H1 (cell line): ENCODE results near the gene CAMKMT. TPM values are rescaled to one million over a fixed set of nuclear protein-coding genes. Genes with fewer than 3 reads are reported as not detected.

Source experiments
- CTCF ChIA-PET: fragments of 300-600 bp; sonication (Branson Sonifier 250); formaldehyde crosslinking; loops from one replicate; lab custom pipeline; 2021; ENCODE audit not compliant: partially characterized antibody; lab: Charles Lee
- POLR2A ChIA-PET: fragments of 300-600 bp; sonication (Branson Sonifier 250); formaldehyde crosslinking; loops from one replicate; lab custom pipeline; 2021; ENCODE audit warnings: inconsistent platforms; ENCODE audit not compliant: partially characterized antibody; lab: Charles Lee
- DNase-seq, 2 experiments: peaks; one replicate each; pipeline versions ENCODE4 v3.0.0 to v3.0.0-alpha.2; 2010 to 2022; ENCODE audit warnings: low spot score in 2 of 2, low read depth in 1 of 2, mixed read lengths in 1 of 2
- FAIRE-seq: peaks from 2 replicates; lab custom pipeline; 2011; peaks lifted over from hg19 to GRCh38; lab: Jason Lieb, UNC
- H2AFZ ChIP-seq: 2 replicates; pipeline ENCODE4 v1.8.1; 2012; ENCODE audit warnings: low read length, inconsistent platforms
- H2AK5ac ChIP-seq: 2 replicates; pipeline ENCODE4 v1.6.1; 2013; ENCODE audit warnings: low read depth, low read length
- H2BK120ac ChIP-seq: replicated peaks from 2 replicates; pipeline ENCODE3; 2013; ENCODE audit warnings: low read depth, low read length, inconsistent platforms
- H2BK12ac ChIP-seq: 2 replicates; pipeline ENCODE4 v1.6.1; 2013; ENCODE audit warnings: low read depth, low read length
- H2BK15ac ChIP-seq: 2 replicates; pipeline ENCODE4 v1.6.1; 2013; ENCODE audit warnings: low read length
- H2BK20ac ChIP-seq: 2 replicates; pipeline ENCODE4 v1.6.1; 2013; ENCODE audit warnings: low read length
- H2BK5ac ChIP-seq: 2 replicates; pipeline ENCODE4 v1.6.1; 2013; ENCODE audit warnings: low read depth, low read length
- H3K14ac ChIP-seq: 2 replicates; pipeline ENCODE4 v1.6.1; 2013; ENCODE audit warnings: inconsistent platforms; ENCODE audit not compliant: insufficient read length
- H3K18ac ChIP-seq: 2 replicates; pipeline ENCODE4 v1.6.1; 2013; ENCODE audit warnings: low read length; ENCODE audit errors: extremely low read depth
- H3K23ac ChIP-seq: 2 replicates; pipeline ENCODE4 v1.6.1; 2013; ENCODE audit warnings: inconsistent platforms; ENCODE audit not compliant: insufficient read length
- H3K23me2 ChIP-seq: 2 replicates; pipeline ENCODE4 v1.6.1; 2013; ENCODE audit warnings: low read depth, low read length
- H3K27ac ChIP-seq: 2 replicates; pipeline ENCODE4 v1.6.1; 2011; ENCODE audit warnings: low read depth, low read length, inconsistent platforms
- H3K27me3 ChIP-seq, 4 experiments: replicated peaks in 1 of 4; 1 replicate in 1 of 4; 2 replicates in 3 of 4; pipeline versions ENCODE4 v1.6.1 to v1.8.1; 2011 to 2013; ENCODE audit warnings: low read length in 3 of 4, mild to moderate bottlenecking in 3 of 4, inconsistent platforms in 2 of 4, mixed read lengths in 2 of 4, moderate library complexity in 1 of 4; ENCODE audit not compliant: control insufficient read depth in 3 of 4, insufficient read depth in 3 of 4; ENCODE audit errors: extremely low read depth in 1 of 4
- H3K36me3 ChIP-seq, 4 experiments: 2 replicates each; pipeline versions ENCODE4 v1.6.1 to v1.8.1; 2011 to 2013; ENCODE audit warnings: mild to moderate bottlenecking in 4 of 4, low read length in 3 of 4, moderate library complexity in 2 of 4, control low read depth in 1 of 4, inconsistent platforms in 1 of 4; ENCODE audit not compliant: insufficient read depth in 4 of 4, control insufficient read depth in 2 of 4
- H3K4ac ChIP-seq: replicated peaks from 2 replicates; pipeline ENCODE3; 2013; ENCODE audit warnings: low read length, low read depth, mixed read lengths, inconsistent platforms; ENCODE audit not compliant: insufficient read length
- H3K4me1 ChIP-seq, 4 experiments: replicated peaks in 1 of 4; 1 replicate in 1 of 4; 2 replicates in 3 of 4; pipeline versions ENCODE4 v1.6.1 to v1.8.1; 2011 to 2013; ENCODE audit warnings: low read length in 3 of 4, inconsistent platforms in 2 of 4, mixed read lengths in 1 of 4; ENCODE audit not compliant: insufficient read depth in 4 of 4, control insufficient read depth in 3 of 4
- H3K4me2 ChIP-seq, 2 experiments: 2 replicates each; pipeline versions ENCODE4 v1.6.1 to v1.8.1; 2011 to 2013; ENCODE audit warnings: low read depth in 2 of 2, low read length in 2 of 2, control low read depth in 1 of 2, inconsistent platforms in 1 of 2, mild to moderate bottlenecking in 1 of 2; ENCODE audit not compliant: insufficient read depth in 1 of 2
- H3K4me3 ChIP-seq, 4 experiments: fragments of 200-600, 300-600 bp in 1 of 4; sonication (generic), shearing (Covaris generic), sonication (Bioruptor Twin) in 1 of 4; 2 replicates each; pipeline versions ENCODE4 v1.5.1 to v1.8.1; 2011 to 2016; ENCODE audit warnings: low read length in 4 of 4, low read depth in 3 of 4, control low read depth in 2 of 4, inconsistent platforms in 2 of 4, mild to moderate bottlenecking in 2 of 4, mixed read lengths in 1 of 4, moderate library complexity in 1 of 4; ENCODE audit not compliant: insufficient read depth in 2 of 4; ENCODE audit errors: extremely low read depth in 1 of 4
- H3K56ac ChIP-seq: replicated peaks from 2 replicates; pipeline ENCODE3; 2013; ENCODE audit warnings: low read depth, mild to moderate bottlenecking, mixed read lengths, low read length, inconsistent platforms; ENCODE audit not compliant: insufficient read length
- H3K79me1 ChIP-seq: 2 replicates; pipeline ENCODE4 v1.6.1; 2013; ENCODE audit warnings: low read depth, low read length, control low read depth
- H3K79me2 ChIP-seq, 2 experiments: 2 replicates each; pipeline versions ENCODE4 v1.6.1 to v1.8.1; 2012 to 2013; ENCODE audit warnings: low read length in 2 of 2, mild to moderate bottlenecking in 2 of 2, inconsistent platforms in 1 of 2; ENCODE audit not compliant: insufficient read depth in 2 of 2, control insufficient read depth in 1 of 2
- H3K9ac ChIP-seq, 4 experiments: replicated peaks in 1 of 4; 1 replicate in 1 of 4; 2 replicates in 3 of 4; pipeline versions ENCODE4 v1.6.1 to v1.8.1; 2011 to 2013; ENCODE audit warnings: low read depth in 3 of 4, low read length in 3 of 4, control low read depth in 2 of 4, mild to moderate bottlenecking in 2 of 4, moderate library complexity in 2 of 4, inconsistent platforms in 1 of 4; ENCODE audit errors: extremely low read depth in 1 of 4
- H3K9me3 ChIP-seq, 2 experiments: 2 replicates each; pipeline versions ENCODE4 v1.6.1 to v1.8.1; 2012 to 2013; ENCODE audit warnings: mild to moderate bottlenecking in 2 of 2, moderate library complexity in 2 of 2, control low read depth in 1 of 2, inconsistent platforms in 1 of 2, low read depth in 1 of 2, low read length in 1 of 2, mixed read lengths in 1 of 2; ENCODE audit not compliant: insufficient read depth in 2 of 2
- H4K20me1 ChIP-seq, 2 experiments: replicated peaks in 1 of 2; 2 replicates each; pipeline versions ENCODE3 to v1.8.1; 2011 to 2013; ENCODE audit warnings: inconsistent platforms in 2 of 2, low read length in 2 of 2, mild to moderate bottlenecking in 1 of 2; ENCODE audit not compliant: insufficient read depth in 2 of 2, control insufficient read depth in 1 of 2
- H4K5ac ChIP-seq: 2 replicates; pipeline ENCODE4 v1.6.1; 2013; ENCODE audit warnings: low read length, low read depth, mixed read lengths, inconsistent platforms; ENCODE audit not compliant: insufficient read length
- H4K8ac ChIP-seq: 2 replicates; pipeline ENCODE4 v1.8.0; 2013; ENCODE audit warnings: mild to moderate bottlenecking, moderate library complexity, low read length, inconsistent platforms; ENCODE audit not compliant: insufficient read depth; ENCODE audit errors: extremely low read depth
- H4K91ac ChIP-seq: replicated peaks from 2 replicates; pipeline ENCODE3; 2013; ENCODE audit warnings: low read length, mixed read lengths, inconsistent platforms; ENCODE audit not compliant: insufficient read length
- CTBP2 ChIP-seq: IDR thresholded peaks from 2 replicates; pipeline ENCODE4 v1.7.0; 2011; ENCODE audit warnings: borderline replicate concordance, mild to moderate bottlenecking, moderate library complexity, mixed read lengths, low read length; ENCODE audit not compliant: insufficient read depth, insufficient read length
- RBBP5 ChIP-seq: IDR thresholded peaks from 2 replicates; pipeline ENCODE4 v1.7.1; 2012; ENCODE audit warnings: low read depth, mild to moderate bottlenecking, inconsistent platforms, low read length, moderate library complexity, borderline replicate concordance
- SIX5 ChIP-seq: IDR thresholded peaks from 2 replicates; pipeline ENCODE4 v1.6.1; 2011; ENCODE audit warnings: mild to moderate bottlenecking, low read depth, low read length
- SRF ChIP-seq: IDR thresholded peaks from 2 replicates; pipeline ENCODE4 v1.6.1; 2011; ENCODE audit warnings: mild to moderate bottlenecking, low read depth, low read length, moderate library complexity
- SUZ12 ChIP-seq: fragments of 200-600 bp; sonication (generic); IDR thresholded peaks from 2 replicates; pipeline ENCODE4 v1.6.1; 2012; ENCODE audit warnings: mild to moderate bottlenecking, inconsistent platforms, low read length, moderate library complexity, mixed read lengths
- WGBS, 2 experiments: shearing (Covaris generic) in 1 of 2; methylation state at CpG; one replicate each; pipeline versions ENCODE4 v1.1.6 to v1.1.7; 2013 to 2015; ENCODE audit warnings: low lambda C conversion rate in 2 of 2, mixed read lengths in 2 of 2, inconsistent platforms in 1 of 2, low coverage in 1 of 2, missing lambda C conversion rate in 1 of 2; ENCODE audit not compliant: insufficient replicate concordance in 2 of 2, insufficient coverage in 1 of 2, insufficient read length in 1 of 2; ENCODE audit errors: extremely low coverage in 1 of 2, missing lambda C conversion rate in 1 of 2; 5-methylcytosine and 5-hydroxymethylcytosine counted together
- polyA plus RNA-seq, 7 experiments: library from polyadenylated mRNA; depleted of rRNA in 3 of 7; stranded (reverse) in 5 of 7; unstranded in 2 of 7; fragments of >200 nt in 5 of 7; fragments of 200-250 nt in 2 of 7; gene quantifications; 1 replicate in 5 of 7; 2 replicates in 1 of 7; 4 replicates in 1 of 7; pipeline versions ENCODE4 v1.2.1 to v1.2.3, GENCODE V29; 2011 to 2013; ENCODE audit warnings: missing spikeins in 2 of 7, mixed read lengths in 2 of 7
- total RNA-seq: library from RNA; stranded (reverse); fragmentation: NEBNext Ultra II Directional; extraction: Animal tissue kit (Norgen Biotek cat#: 25700); gene quantifications from 2 replicates; pipeline ENCODE4 v1.2.1, GENCODE V29; 2021

CAMKMT gene
- total and polyA plus RNA-seq, 2 of the 8 experiments (the other 6 are each of a cell fraction or from before 2014, with no cell fraction given), result 14.7 to 22.4 TPM

GRCh38 chr2:44767691-44768090 is 405.9 kb downstream of the CAMKMT start:
- peak overlapping the region in 1 of 2 experiments; percentile 83; a peak in 2 of 4 replicates for H3K4me2 ChIP-seq
- H3K9me3 ChIP-seq, result no peaks in the 10 kb centered on the region
- 0 out of 2 replicates have a peak overlapping the region, but pooled peaks have one; percentile 8 for H2BK15ac ChIP-seq
- H2AK5ac ChIP-seq, result no peak overlapping the region
- CTCF ChIA-PET, result interaction anchor here (0.6 to 5.1 kb wide), 7 partner anchors 10 to 375 kb away, joined by 3 to 25 read pairs (median 6); no protein-coding TSS in a partner anchor
- no peak overlapping the region for H2BK20ac ChIP-seq
- H3K4me1 ChIP-seq, result peaks cover 5 to 14% (median 10%) of the 10 kb centered on the region in 4 experiments; a peak in 5 of 7 replicates
- H3K56ac ChIP-seq, result no peak overlapping the region
- H4K20me1 ChIP-seq, result no peaks in the 10 kb centered on the region
- H2BK5ac ChIP-seq, result no peak overlapping the region
- no peak overlapping the region for H3K4ac ChIP-seq
- no peak for TF ChIP-seq SIX5
- TF ChIP-seq RBBP5, result 0 out of 2 replicates have a peak, but pooled peaks have one; percentile 0
- no peak for TF ChIP-seq SRF
- no peak for TF ChIP-seq SUZ12
- no peak for TF ChIP-seq CTBP2
- H3K79me2 ChIP-seq, result no peaks in the 10 kb centered on the region
- H2BK12ac ChIP-seq, result no peak overlapping the region
- no peak overlapping the region for H2AFZ ChIP-seq
- H3K18ac ChIP-seq, result no peak overlapping the region
- no peaks in the 10 kb centered on the region for H3K79me1 ChIP-seq
- H3K27me3 ChIP-seq, result peaks cover 0 to 17% (median 14%) of the 10 kb centered on the region in 4 experiments; a peak in 3 of 7 replicates
- DNase-seq (peak in 1 of 2 experiments; percentile 49), FAIRE-seq (peak; percentile 42)
- H4K8ac ChIP-seq, result no peak overlapping the region
- no peak overlapping the region for H3K23ac ChIP-seq
- H4K5ac ChIP-seq, result no peak overlapping the region
- POLR2A ChIA-PET, result interaction anchor here (1.4 to 1.8 kb wide), 2 partner anchors 10 to 36 kb away, joined by 5 to 9 read pairs; no protein-coding TSS in a partner anchor
- H3K36me3 ChIP-seq, result no peaks in the 10 kb centered on the region
- 67% methylated on average over 8 of the region's 8 CpGs; no CpG with 5 or more reads in 1 of the 2 experiments for WGBS, 2 experiments
- H2BK120ac ChIP-seq, result no peak overlapping the region
- peaks cover 4% of the 10 kb centered on the region for H3K23me2 ChIP-seq
- no peak overlapping the region for H3K9ac ChIP-seq
- no peak overlapping the region for H4K91ac ChIP-seq
- no peak overlapping the region for H3K4me3 ChIP-seq
- H3K14ac ChIP-seq, result no peak overlapping the region
- no peak overlapping the region for H3K27ac ChIP-seq
